Stimulated activated CD4-positive, alpha-beta T cell treated with anti-CD3 and anti-CD28 coated beads, Interleukin-15, amount 100 ng/mL, for 48 hours (primary cell): ENCODE results near the gene C1QTNF8.

Source experiments
- DNase-seq, 2 donors: peaks; one replicate each; pipeline ENCODE4 v3.0.0-alpha.2; 2020; ENCODE audit warnings: low read depth in 2 of 2

Gene C1QTNF8

DNA sequence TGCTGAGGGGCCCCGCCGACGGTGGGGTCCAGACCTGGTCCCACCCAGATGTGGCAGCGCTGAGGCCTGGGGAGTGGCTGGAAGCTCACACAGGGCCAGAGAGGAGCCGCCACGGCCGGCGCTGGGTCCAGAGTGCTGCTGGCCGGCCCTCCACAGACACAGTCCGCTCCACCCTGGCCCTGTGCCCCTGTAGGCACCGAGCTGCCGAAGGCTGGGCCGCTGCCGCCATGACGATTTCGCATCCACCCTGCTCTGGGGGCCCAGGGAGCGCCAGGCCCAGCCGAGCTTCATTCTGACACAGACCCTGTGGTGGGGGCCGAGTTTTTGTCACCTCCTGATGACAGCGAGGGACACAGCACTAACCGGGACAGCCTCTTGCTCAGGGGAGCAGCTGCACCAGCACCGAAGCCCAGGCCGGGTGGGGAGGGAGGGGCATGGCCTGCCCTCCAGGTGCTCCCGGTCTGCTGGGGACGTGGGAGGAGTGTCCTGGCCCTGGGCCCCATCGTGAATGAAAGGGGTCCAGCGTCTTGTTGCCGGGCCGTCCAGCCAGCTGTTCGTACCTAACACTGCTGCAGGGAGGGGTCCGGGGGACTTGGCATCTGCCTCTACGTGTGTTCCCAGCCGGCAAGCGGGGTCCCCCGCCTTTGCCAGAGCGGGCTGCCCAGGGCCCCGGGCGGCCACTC is 50.6 kb downstream of the C1QTNF8 start:
- DNase-seq = no peak

DNA sequence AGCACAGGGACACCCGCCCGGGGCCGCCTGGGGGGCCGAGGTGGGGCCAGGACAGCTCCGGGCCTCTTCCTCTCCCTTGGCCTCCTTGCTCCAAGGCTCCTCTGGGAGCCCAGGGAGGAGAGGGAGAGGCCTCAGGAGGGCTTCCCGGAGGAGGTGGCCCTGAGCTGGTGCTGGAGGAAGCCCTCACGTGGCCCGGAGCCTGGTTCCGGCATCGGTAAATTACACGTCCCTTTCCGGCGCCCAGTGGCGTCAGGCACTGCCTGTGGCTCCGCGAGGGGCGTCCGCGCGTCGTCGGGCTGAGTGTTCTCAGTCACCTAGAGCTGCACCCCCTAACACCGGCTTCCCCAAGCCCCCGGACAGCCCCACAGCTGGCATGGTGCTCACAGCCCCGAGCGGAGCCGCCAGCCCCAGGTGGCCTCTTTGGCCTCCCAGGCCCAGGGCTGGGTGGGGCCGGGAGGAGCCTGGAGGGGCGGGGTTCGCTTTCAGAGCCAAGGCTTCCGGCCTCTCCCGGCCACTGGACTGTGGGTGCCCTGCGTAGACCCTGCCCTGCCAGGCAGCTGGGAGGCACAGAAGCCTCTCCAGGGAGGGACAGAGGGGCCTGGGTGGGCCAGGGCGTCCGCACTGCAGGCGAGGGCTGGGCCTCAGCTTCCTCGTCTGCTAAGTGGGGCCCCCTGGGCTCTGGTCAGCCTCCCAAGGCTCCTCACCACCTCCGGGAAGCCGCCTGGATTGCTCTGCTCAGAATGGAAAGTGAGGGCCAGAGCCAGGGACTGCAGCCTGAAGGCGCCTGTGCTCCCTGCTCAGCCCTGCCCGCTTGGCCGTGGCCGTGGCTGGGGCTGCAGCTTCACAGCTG is 51.4 kb downstream of the C1QTNF8 start:
- DNase-seq = no peak

DNA sequence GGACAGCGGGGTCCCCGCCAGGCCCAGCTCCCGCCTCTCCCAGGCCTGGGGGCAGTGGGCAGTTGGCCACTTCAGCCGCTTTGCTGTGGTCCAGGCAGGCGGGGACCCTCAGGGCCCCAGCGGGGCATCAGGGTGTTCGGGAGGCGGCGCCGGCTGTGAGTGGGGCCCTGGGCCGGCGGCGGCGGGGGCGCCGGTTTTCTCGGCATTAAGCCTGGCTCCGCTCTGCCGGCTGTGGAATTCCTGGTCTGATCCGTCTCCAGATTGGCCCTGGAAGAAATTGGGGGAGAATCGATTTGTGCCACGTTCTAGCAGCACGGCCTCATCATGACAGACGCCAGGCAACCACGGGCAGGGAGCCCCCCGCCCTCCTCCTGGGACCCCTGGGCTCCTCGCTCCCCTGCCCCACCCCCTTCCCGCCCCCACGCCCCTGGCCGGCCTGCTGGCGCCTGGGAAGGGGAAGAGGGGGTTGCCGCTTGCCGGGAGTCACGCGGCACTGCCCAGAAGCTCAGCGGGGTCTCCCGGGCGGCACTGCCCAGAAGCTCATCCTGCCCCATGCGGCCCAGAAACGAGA is 52.1 kb downstream of the C1QTNF8 start:
- no peak for DNase-seq

DNA sequence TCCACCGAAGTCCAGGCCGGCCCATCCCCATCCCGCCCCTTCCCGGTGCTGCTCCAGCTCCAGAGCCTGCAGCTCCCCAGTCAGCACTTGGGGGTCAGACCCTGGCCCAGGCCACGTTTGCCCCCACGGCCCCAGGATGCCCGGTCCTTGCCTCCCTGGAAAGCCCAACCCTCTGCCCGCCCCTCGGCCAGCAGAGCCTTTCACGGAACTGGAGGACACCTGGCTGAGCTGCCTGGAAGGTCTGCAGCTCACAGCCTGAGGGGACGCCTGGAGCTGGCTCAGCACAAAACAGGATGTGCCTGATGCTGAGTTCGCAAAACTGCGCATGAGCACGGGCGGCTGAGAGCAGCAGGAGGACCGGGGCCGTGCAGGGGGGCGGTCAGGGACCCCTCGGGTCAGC is 53.2 kb downstream of the C1QTNF8 start:
- peak in 1 of 2 donors; percentile 10 for DNase-seq

DNA sequence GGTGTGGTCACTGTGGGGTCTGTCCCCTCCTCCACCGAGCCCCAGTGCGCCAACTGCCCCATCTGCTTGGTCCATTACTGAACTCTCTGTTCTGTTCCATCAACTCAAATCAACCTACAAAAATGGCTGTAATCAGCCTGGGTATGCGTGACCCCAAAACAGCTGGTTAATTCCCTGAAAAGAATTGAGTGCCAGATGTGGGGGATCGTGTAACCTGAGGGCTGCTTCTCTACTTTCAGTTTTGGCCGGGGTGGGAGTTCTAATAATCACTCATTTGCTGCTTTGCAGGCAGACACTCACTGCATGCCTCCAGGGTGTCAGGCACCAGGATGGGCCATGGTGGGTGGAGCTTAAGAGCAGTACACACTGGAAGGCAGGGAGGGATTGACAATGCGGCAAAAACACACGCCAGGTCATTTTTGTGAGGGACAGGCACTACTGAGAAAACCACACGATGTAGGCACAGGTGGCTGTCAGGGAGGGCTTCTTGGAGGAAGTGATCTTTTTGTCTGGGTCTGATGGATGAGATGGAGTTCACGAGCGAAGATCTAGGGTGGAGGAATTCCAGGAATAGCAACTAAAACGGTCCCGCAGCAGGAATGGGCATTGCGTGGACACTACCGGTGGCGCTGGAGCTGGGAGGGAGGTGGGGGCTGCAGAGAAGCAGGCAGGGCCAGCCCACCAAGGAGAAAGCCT is 53.8 kb downstream of the C1QTNF8 start:
- DNase-seq = no peak

DNA sequence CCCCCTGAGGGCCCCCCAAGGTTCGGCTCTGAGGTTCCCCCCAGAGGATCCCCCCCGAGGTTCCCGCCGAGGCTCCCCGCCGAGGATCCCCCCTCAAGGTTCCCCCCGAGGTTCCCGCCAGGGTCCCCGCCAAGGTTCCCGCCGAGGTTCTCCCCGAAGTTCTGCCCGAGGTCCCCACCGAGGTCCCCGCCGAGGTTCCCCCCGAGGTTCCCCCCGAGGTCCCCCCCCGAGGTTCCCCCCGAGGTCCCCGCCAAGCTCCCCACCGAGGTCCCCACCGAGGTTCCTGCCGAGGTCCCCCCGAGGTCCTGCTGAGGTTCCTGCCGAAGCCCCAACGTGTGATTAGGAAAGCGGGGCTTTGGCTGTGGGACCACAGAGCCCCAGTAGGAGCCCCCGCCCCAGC is 55.7 kb downstream of the C1QTNF8 start:
- no peak for DNase-seq

DNA sequence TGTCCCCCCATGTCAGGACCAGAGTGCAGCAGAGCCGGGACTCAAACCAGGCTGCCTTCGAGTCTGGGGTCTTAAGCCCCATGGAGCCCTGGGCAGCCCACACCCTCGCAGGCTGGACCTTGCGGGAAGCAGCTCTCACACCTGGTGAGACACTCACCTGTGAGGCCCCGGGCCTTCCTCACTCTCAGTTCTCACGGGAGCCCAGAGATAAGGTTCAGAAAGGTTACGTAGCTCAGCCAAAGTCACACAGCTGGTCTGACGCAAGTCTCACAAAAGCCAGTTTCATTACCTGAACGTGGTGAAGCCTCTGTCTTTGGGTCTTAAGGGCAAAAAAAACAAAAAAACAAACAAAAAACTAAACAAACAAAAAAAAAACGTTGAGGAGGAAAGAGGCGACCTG is 56.3 kb downstream of the C1QTNF8 start:
- DNase-seq = no peak

DNA sequence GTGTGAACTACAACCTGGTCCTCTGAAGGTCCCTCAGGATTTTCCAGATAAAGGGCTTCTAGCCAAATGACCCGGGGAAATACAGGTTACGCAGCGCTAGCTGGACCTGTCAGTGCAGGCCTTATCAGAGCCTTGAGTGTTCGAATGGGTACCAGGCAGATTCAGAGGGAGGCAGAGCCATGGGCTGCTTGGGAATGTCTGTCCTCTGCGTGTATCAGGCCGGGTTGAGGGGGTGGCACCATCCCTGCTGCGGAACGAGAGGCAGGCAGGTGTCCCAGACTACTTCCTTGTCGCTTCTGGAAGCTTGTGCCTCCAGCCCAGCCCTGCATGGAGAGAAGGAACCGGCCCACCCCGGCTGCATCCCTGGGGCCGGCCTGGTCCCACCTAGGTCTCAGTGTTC is 57.1 kb downstream of the C1QTNF8 start:
- no peak for DNase-seq
